HEK293 (cell line): ENCODE results near the gene DOK3.

Experiments used
- CTCF ChIA-PET: fragments of 350-600 bp; formaldehyde crosslinking; extraction: SDS; loops from one replicate; lab custom pipeline; 2021; ENCODE audit warnings: antibody characterized with exemption; lab: Yijun Ruan, JAX
- POLR2A ChIA-PET: fragments of 300-600 bp; formaldehyde crosslinking; extraction: SDS; loops from one replicate; lab custom pipeline; 2020; ENCODE audit warnings: antibody characterized with exemption, inconsistent platforms; lab: Yijun Ruan, JAX
- H3K27ac ChIP-seq: fragments of 200-500 bp; sonication (Bioruptor generic); 2 replicates; pipeline ENCODE4 v1.5.1; 2014; ENCODE audit warnings: low read depth, low read length, control low read depth, inconsistent platforms; ENCODE audit errors: extremely low read depth
- H3K36me3 ChIP-seq, 2 experiments: fragments of 200-500 bp in 1 of 2; sonication (Bioruptor generic) in 1 of 2; 1 replicate in 1 of 2; 2 replicates in 1 of 2; pipeline ENCODE4 v1.5.1; 2014 to 2017; ENCODE audit warnings: inconsistent platforms in 2 of 2, low read length in 2 of 2; ENCODE audit not compliant: control insufficient read depth in 2 of 2, insufficient read depth in 1 of 2
- H3K4me1 ChIP-seq: fragments of 200-500 bp; sonication (Bioruptor generic); 2 replicates; pipeline ENCODE4 v1.5.1; 2014; ENCODE audit warnings: mild to moderate bottlenecking, low read length, inconsistent platforms; ENCODE audit not compliant: control insufficient read depth, insufficient read depth
- H3K4me3 ChIP-seq: 2 replicates; pipeline ENCODE4 v1.5.1; 2011; ENCODE audit warnings: low read depth, mild to moderate bottlenecking, control low read depth, low read length, moderate library complexity
- H3K9me3 ChIP-seq: fragments of 200-500 bp; sonication (Bioruptor generic); 2 replicates; pipeline ENCODE4 v1.5.1; 2014; ENCODE audit warnings: low read depth, low read length, inconsistent platforms; ENCODE audit not compliant: control insufficient read depth, insufficient read depth
- GLIS2 ChIP-seq: fragments of 450-650 bp; formaldehyde crosslinking; IDR thresholded peaks from 2 replicates; pipeline ENCODE4 v1.5.1; 2016; ENCODE audit warnings: missing biosample characterization, missing genetic modification characterization
- HOXA7 ChIP-seq: sonication (generic); formaldehyde crosslinking; IDR thresholded peaks from 2 replicates; pipeline ENCODE4 v1.8.1; 2022; ENCODE audit warnings: missing genetic modification reagents, borderline replicate concordance
- HOXC10 ChIP-seq: sonication (generic); formaldehyde crosslinking; IDR thresholded peaks from 2 replicates; pipeline ENCODE4 v1.8.1; 2023; ENCODE audit warnings: mild to moderate bottlenecking, missing genetic modification reagents
- KLF10 ChIP-seq: fragments of 450-650 bp; IDR thresholded peaks from 2 replicates; pipeline ENCODE4 v1.5.1; 2018; ENCODE audit warnings: missing biosample characterization, mild to moderate bottlenecking, missing genetic modification characterization
- PRDM10 ChIP-seq: fragments of 450-650 bp; formaldehyde crosslinking; IDR thresholded peaks from 2 replicates; pipeline ENCODE4 v1.5.1; 2016; ENCODE audit warnings: missing biosample characterization, missing genetic modification characterization
- SP3 ChIP-seq: fragments of 450-650 bp; formaldehyde crosslinking; IDR thresholded peaks from 2 replicates; pipeline ENCODE4 v1.5.1; 2016; ENCODE audit warnings: missing biosample characterization, missing genetic modification characterization
- ZBTB11 ChIP-seq: fragments of 450-650 bp; formaldehyde crosslinking; conservative IDR thresholded peaks from 2 replicates; pipeline ENCODE4 v1.5.1; 2016; ENCODE audit warnings: low read depth, missing biosample characterization, missing genetic modification characterization
- ZIC2 ChIP-seq: fragments of 450-650 bp; formaldehyde crosslinking; IDR thresholded peaks from 2 replicates; pipeline ENCODE4 v1.5.1; 2016; ENCODE audit warnings: missing biosample characterization, missing genetic modification characterization
- ZNF10 ChIP-seq: fragments of 450-650 bp; formaldehyde crosslinking; IDR thresholded peaks from 2 replicates; pipeline ENCODE4 v1.5.1; 2017; ENCODE audit warnings: missing biosample characterization, missing genetic modification characterization
- ZNF324 ChIP-seq: fragments of 450-650 bp; formaldehyde crosslinking; IDR thresholded peaks from 2 replicates; pipeline ENCODE4 v1.5.1; 2016; ENCODE audit warnings: missing biosample characterization, missing genetic modification characterization
- ZNF366 ChIP-seq: fragments of 450-650 bp; formaldehyde crosslinking; conservative IDR thresholded peaks from 2 replicates; pipeline ENCODE4 v1.5.1; 2016; ENCODE audit warnings: missing biosample characterization, missing genetic modification characterization
- ZNF394 ChIP-seq: fragments of 450-650 bp; formaldehyde crosslinking; IDR thresholded peaks from 2 replicates; pipeline ENCODE4 v1.5.1; 2016; ENCODE audit warnings: missing biosample characterization, missing genetic modification characterization, mild to moderate bottlenecking, moderate library complexity, borderline replicate concordance
- ZNF398 ChIP-seq: fragments of 450-650 bp; formaldehyde crosslinking; IDR thresholded peaks from 2 replicates; pipeline ENCODE4 v1.5.1; 2017; ENCODE audit warnings: missing biosample characterization, missing genetic modification characterization
- ZNF423 ChIP-seq: fragments of 450-650 bp; formaldehyde crosslinking; IDR thresholded peaks from 2 replicates; pipeline ENCODE4 v1.5.1; 2016; ENCODE audit warnings: missing biosample characterization, missing genetic modification characterization
- ZNF501 ChIP-seq: fragments of 450-650 bp; formaldehyde crosslinking; IDR thresholded peaks from 2 replicates; pipeline ENCODE4 v1.5.1; 2016; ENCODE audit warnings: missing biosample characterization, missing genetic modification characterization
- ZNF596 ChIP-seq: fragments of 450-650 bp; IDR thresholded peaks from 2 replicates; pipeline ENCODE4 v1.5.0; 2018; ENCODE audit warnings: missing biosample characterization, mild to moderate bottlenecking, missing genetic modification characterization, moderate library complexity
- ZNF654 ChIP-seq: fragments of 450-650 bp; formaldehyde crosslinking; IDR thresholded peaks from 2 replicates; pipeline ENCODE4 v1.5.1; 2016; ENCODE audit warnings: low read depth, missing biosample characterization, missing genetic modification characterization
- ZNF837 ChIP-seq: fragments of 450-650 bp; formaldehyde crosslinking; IDR thresholded peaks from 2 replicates; pipeline ENCODE4 v1.5.1; 2016; ENCODE audit warnings: missing biosample characterization, missing genetic modification characterization
- ZSCAN4 ChIP-seq: fragments of 450-650 bp; formaldehyde crosslinking; IDR thresholded peaks from 2 replicates; pipeline ENCODE4 v1.5.1; 2017; ENCODE audit warnings: missing biosample characterization, missing genetic modification characterization
- ZXDB ChIP-seq: fragments of 450-650 bp; formaldehyde crosslinking; IDR thresholded peaks from 2 replicates; pipeline ENCODE4 v1.5.1; 2016; ENCODE audit warnings: missing biosample characterization, missing genetic modification characterization
- TF ChIP-seq, protein P1 (sequence below): fragments of 450-650 bp; formaldehyde crosslinking; IDR thresholded peaks from 2 replicates; pipeline ENCODE4 v1.5.1; 2016; ENCODE audit warnings: missing biosample characterization, missing genetic modification characterization

The DOK3 gene

DNA sequence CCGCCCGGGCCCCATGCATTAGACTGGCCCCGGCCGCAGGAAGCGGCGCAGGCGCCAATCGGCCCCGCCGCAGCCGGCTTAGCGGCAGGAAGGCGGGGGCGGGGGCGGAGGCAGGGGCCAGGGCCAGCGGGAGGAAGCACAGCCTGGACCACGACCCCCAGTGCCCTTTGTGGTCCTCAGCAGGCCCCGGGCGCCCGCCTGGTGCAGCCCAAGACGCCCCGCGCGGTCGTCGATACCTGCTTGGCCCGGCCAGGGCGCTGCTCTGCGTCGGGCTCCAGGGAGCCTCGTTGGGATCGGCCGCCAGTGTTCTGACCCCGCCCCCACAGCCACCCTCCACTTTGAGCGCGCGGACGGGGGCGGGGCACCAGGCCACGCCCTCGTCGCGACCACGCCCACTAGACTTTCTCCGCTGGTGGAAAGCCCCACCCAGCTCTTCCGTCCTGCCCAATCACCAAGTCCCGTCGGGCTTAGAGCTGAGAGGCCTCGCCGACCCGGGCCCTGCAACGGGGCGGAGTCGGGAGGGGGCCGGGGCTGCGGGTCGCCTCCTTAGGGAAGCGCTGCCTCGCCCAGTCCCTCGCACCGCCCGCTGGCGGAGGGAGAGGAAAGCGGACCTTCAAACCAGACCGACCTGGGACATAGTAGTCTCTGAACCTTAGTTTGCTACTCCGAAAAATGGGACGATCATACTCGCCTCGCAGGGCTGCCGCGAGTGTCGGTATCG is 12.2 kb downstream of the DOK3 start, which contains the start of gene PDLIM7 (continued):
- peak; percentile 91 for TF ChIP-seq ZIC2 (tag by site-specific recombination)
- no peak for TF ChIP-seq ZNF398 (tag by site-specific recombination)
- no peak for TF ChIP-seq ZNF837 (tag by site-specific recombination)
- TF ChIP-seq SP3, result peak; percentile 98
- TF ChIP-seq ZNF654 (tag by site-specific recombination), result no peak
- TF ChIP-seq PRDM10 (tag by site-specific recombination), result peak; percentile 91
- TF ChIP-seq ZNF324, result 0 out of 2 replicates have a peak, but pooled peaks have one; percentile 3
- peak; percentile 85 for TF ChIP-seq ZXDB
- peak; percentile 90; the same call in 1 of the 2 replicates for TF ChIP-seq KLF10 (tag by site-specific recombination)

DNA sequence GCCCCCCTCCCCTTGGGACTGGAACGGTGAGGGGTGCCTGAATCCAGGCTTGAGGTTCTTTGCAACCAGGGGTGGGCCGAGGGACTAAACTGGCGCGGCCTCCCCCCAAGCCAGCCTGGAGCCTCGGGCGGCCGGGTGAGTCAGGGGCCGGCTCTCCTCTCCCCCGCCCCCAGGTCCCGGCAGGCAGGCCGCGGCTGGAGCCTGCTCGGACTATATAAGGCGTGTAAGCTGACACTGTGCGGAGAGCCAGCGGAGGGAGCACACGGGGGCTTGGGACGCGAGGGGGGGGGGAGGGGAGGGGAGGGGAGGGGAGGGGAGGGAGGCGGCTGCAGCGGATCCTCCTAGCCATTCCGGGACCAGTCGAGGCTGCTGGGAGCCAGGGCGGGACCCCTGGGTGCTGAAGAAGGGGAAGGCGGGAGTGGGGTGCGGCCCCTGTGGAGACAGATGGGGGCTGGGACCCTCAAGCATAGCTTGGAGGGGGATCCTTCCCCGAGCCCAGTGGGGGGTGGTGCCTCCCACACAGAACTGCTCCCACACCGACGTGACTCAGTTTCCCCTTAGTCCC is 12.8 kb downstream of the DOK3 start:
- Histone ChIP-seq H3K4me3 (peak overlapping the region; percentile 67), H3K36me3 (peaks cover 0 to 30% of the 10 kb centered on the region in 2 experiments; a peak in 1 of 3 replicates), H3K27ac (peak overlapping the region; percentile 98), H3K9me3 (no peaks in the 10 kb centered on the region), H3K4me1 (peaks cover 20% of the 10 kb centered on the region)
- ChIA-PET CTCF (interaction anchor here (0.6 to 4.0 kb wide), 10 partner anchors 25 to 1569 kb away, joined by 3 to 23 read pairs (median 4); no protein-coding TSS in a partner anchor), POLR2A (interaction anchor here (0.6 to 7.0 kb wide), 25 partner anchors 8 to 707 kb away, joined by 3 to 106 read pairs (median 5); partner anchors contain the start of genes B4GALT7, DBN1, DDX41 and GRK6)
- TF ChIP-seq ZNF423 (tag by site-specific recombination) (peak; percentile 97), HOXA7 (CRISPR knock-in tag) (no peak), ZNF398 (tag by site-specific recombination) (peak; percentile 98), ZSCAN4 (tag by site-specific recombination) (no peak), HOXC10 (CRISPR knock-in tag) (no peak), ZNF501 (tag by site-specific recombination) (0 out of 2 replicates have a peak, but pooled peaks have one; percentile 35), ZNF10 (tag by site-specific recombination) (0 out of 2 replicates have a peak, but pooled peaks have one; percentile 2), ZNF394 (tag by site-specific recombination) (no peak), ZNF596 (tag by site-specific recombination) (0 out of 2 replicates have a peak, but pooled peaks have one; percentile 48), GLIS2 (tag by site-specific recombination) (peak; percentile 88), ZNF366 (tag by site-specific recombination) (no peak), ZBTB11 (tag by site-specific recombination) (0 out of 2 replicates have a peak, but pooled peaks have one; percentile 30)
- TF ChIP-seq, protein P1, sequence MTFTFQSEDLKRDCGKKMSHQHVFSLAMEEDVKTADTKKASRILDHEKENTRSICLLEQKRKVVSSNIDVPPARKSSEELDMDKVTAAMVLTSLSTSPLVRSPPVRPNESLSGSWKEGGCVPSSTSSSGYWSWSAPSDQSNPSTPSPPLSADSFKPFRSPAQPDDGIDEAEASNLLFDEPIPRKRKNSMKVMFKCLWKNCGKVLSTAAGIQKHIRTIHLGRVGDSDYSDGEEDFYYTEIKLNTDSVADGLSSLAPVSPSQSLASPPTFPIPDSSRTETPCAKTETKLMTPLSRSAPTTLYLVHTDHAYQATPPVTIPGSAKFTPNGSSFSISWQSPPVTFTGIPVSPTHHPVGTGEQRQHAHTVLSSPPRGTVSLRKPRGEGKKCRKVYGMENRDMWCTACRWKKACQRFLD (tag by site-specific recombination), result no peak
